Amygdala (tissue), 56 donors: Measurements from ENCODE around the gene ACOT7.
"Not testable (repeated sequence)": the region's sequence is repeated elsewhere in the genome, so short reads cannot be mapped to it uniquely, and the experiment has no call there.

Source experiments
- DNase-seq, 56 donors: peaks; one replicate each; lab custom pipeline; 2025; lab: John Stamatoyannopoulos, UW

The ACOT7 gene

DNA sequence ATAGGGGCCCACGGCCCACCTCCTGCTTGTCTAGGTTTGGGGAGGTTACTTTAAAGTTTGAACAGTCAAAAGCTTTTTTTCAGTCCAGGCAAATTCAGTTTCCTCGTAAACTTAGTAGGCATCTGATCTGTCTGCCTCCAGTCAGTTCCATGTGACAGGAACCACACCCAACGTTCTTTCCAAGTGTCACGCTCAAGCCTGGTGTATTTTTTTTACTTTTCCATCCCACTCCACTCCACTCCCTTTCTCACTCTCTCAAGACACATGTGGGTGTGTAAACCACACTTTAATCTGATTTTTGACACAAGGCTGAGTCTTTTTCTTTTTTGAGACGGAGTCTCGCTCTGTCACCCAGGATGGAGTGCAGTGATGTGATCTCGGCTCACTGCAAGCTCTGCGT, 72.4 kb downstream of the ACOT7 start:
- DNase-seq: peak in 4 of 56 donors; percentile 8 to 29 (median 12)

- DNase-seq: no peak
These were observed 76.3 kb downstream of the ACOT7 start for GRCh38 chr1:6317098-6317760.

GRCh38 chr1:6316240-6317097, 77.1 kb downstream of the ACOT7 start:
- DNase-seq: no peak

- DNase-seq: no peak
These were observed 79.1 kb downstream of the ACOT7 start for GRCh38 chr1:6314503-6314902.

GRCh38 chr1:6313393-6314200, 80.0 kb downstream of the ACOT7 start:
- DNase-seq: no peak

- no peak for DNase-seq
These were observed 83.3 kb downstream of the ACOT7 start for GRCh38 chr1:6310116-6310848.

DNA sequence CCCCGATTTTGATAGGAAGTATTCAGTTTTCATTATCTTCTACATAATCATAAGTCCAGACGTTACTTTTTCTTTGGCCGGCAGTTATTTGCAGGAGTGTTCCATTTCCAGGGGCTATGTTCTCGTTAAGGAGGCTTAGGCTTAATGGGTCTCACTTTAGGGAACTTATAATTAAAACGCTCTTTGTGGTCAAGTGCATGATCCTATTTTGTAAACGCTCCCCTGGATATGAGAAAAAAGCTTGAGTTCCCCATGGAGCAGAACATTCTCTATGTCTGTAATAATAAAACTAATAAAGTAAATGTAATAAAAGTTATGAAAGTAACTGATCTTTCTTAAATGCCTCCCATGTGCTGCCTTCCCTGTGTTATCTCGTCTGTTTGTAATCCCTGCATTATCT, 84.0 kb downstream of the ACOT7 start:
- DNase-seq: no peak

- no peak for DNase-seq
These were observed 85.1 kb downstream of the ACOT7 start for GRCh38 chr1:6308449-6308848.

DNA sequence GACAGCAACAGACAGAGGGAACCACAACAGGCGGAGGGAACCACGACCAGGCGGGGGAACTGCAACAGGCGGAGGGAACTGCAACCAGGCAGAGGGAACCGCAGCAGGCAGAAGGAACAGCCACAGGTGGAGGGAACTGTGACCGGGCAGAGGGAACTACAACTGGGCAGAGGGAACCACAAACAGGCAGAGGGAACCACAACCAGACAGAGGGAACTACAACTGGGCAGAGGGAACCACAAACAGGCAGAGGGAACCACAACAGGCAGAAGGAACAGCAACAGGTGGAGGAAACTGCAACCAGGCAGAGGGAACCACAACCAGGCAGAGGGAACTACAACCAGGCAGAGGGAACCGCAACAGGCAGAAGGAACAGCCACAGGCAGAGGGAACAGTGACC, 85.9 kb downstream of the ACOT7 start:
- not testable (repeated sequence) for DNase-seq

- no peak for DNase-seq
These were observed 86.5 kb downstream of the ACOT7 start for GRCh38 chr1:6307099-6307498.

DNA sequence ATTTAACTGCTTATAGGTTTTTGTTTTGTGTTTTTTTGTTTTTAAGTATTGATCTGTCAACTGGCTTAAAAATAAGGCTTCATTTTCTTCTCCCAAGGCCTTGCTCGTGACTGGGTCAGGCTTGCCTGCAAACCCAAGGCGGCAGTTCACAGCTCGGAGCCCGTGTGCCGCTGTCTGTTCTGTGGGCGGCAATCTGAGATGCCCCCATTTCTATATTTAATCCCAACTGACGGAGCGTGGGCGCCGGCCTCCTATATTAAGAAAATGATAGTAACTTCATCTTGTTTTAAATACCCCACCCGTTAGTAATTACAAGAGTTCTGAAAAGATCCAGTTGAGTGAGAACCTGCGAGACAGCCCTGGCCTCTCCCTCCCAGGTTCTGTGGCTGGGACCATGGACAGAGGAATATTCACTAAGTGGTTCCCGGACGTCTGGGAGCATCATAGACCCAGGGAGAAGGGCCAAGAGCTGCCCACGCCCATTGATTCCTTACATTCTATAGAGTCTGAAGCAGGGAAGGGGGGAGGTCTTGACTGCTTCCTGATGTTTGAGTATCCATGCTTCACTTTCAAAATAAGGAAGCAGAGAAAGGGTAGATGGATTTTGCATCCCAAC, 90.1 kb downstream of the ACOT7 start:
- peak in 4 of 56 donors; percentile 1 to 27 (median 9) for DNase-seq

DNA sequence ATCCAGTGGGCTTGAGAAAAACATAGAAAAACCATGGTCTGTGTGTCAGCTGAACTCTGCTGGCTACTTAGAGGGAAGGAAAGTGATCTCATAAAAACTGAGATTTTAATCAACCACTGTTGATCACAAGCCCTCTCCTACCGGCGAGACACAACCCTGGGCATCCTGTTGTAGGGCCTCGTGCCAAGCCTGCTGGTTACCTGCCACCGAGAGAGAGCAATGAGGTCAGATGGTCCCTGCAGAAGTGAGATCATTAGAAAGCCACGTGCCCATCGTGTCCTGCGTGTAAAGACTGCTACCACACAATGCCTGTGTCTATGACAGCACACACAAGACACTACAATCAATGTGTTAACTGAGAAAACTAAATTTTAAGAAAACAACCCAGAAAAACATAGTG, 91.0 kb downstream of the ACOT7 start:
- DNase-seq: no peak

GRCh38 chr1:6301526-6301925, 92.0 kb downstream of the ACOT7 start:
- DNase-seq: no peak

GRCh38 chr1:6300342-6301048, 93.1 kb downstream of the ACOT7 start:
- no peak for DNase-seq

GRCh38 chr1:6299557-6300165, 93.9 kb downstream of the ACOT7 start:
- no peak for DNase-seq

- no peak for DNase-seq
These were observed 94.6 kb downstream of the ACOT7 start for GRCh38 chr1:6298940-6299465.

DNA sequence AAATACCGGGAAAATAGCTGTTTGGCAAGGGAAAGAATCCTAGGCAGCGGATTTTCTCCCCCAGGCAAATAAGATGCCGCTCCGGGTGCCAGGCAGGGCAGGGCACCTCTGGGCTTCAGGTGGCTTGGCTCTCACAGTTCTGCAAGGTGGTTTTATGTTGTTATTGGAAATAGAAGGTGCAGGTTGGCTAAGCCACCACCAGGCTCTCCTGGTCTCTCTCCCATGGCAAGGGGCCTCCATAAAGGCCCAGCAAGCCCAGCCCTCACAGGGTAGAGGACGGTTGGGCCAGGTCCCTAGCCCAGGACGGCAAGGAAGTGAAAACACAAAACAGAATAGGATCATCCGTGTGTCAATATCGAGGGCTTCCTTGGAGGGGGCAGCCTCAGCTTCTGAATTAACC, 95.0 kb downstream of the ACOT7 start:
- no peak for DNase-seq

GRCh38 chr1:6295910-6296309, 97.7 kb downstream of the ACOT7 start:
- DNase-seq: no peak
